HCT116 (cell line): Measurements from ENCODE around the gene KLHL3.

Source experiments
- CEBPB ChIP-seq: IDR thresholded peaks from 2 replicates; pipeline ENCODE4 v1.6.1; 2012; ENCODE audit warnings: low read depth
- EZH2 ChIP-seq: fragments of 200-600 bp; sonication (generic); IDR thresholded peaks from 2 replicates; pipeline ENCODE4 v1.6.1; 2017; ENCODE audit warnings: antibody characterized with exemption, mixed run types
- POLR2A ChIP-seq: IDR thresholded peaks from 2 replicates; pipeline ENCODE4 v1.7.0; 2011; ENCODE audit warnings: borderline replicate concordance; ENCODE audit not compliant: insufficient read depth, insufficient read length; ENCODE audit errors: extremely low read depth
- REST ChIP-seq: IDR thresholded peaks from 2 replicates; pipeline ENCODE4 v1.6.1; 2012; ENCODE audit warnings: low read depth
- SIN3A ChIP-seq: IDR thresholded peaks from 2 replicates; pipeline ENCODE4 v1.6.1; 2012; ENCODE audit warnings: low read depth
- SP1 ChIP-seq: IDR thresholded peaks from 2 replicates; pipeline ENCODE4 v1.6.1; 2012; ENCODE audit warnings: low read depth
- YY1 ChIP-seq: IDR thresholded peaks from 2 replicates; pipeline ENCODE4 v1.6.1; 2011; ENCODE audit warnings: low read length, low read depth, moderate library complexity, mild to moderate bottlenecking; ENCODE audit not compliant: insufficient replicate concordance; ENCODE audit errors: extremely low read depth
- TF ChIP-seq, protein P1 (sequence below), 3 experiments: fragments of 200-600 bp in 1 of 3; sonication (generic) in 1 of 3; IDR thresholded peaks in 2 of 3; conservative IDR thresholded peaks in 1 of 3; 2 replicates each; pipeline ENCODE4 v1.5.1; 2012 to 2017; ENCODE audit warnings: low read depth in 2 of 3, low read length in 2 of 3, antibody characterized with exemption in 1 of 3, borderline replicate concordance in 1 of 3, control low read depth in 1 of 3, mild to moderate bottlenecking in 1 of 3, mixed read lengths in 1 of 3, mixed run types in 1 of 3, moderate library complexity in 1 of 3; ENCODE audit not compliant: insufficient read depth in 1 of 3

GRCh38 chr5:137641148-137641547 is 94.7 kb downstream of the KLHL3 start:
- TF ChIP-seq, protein P1, sequence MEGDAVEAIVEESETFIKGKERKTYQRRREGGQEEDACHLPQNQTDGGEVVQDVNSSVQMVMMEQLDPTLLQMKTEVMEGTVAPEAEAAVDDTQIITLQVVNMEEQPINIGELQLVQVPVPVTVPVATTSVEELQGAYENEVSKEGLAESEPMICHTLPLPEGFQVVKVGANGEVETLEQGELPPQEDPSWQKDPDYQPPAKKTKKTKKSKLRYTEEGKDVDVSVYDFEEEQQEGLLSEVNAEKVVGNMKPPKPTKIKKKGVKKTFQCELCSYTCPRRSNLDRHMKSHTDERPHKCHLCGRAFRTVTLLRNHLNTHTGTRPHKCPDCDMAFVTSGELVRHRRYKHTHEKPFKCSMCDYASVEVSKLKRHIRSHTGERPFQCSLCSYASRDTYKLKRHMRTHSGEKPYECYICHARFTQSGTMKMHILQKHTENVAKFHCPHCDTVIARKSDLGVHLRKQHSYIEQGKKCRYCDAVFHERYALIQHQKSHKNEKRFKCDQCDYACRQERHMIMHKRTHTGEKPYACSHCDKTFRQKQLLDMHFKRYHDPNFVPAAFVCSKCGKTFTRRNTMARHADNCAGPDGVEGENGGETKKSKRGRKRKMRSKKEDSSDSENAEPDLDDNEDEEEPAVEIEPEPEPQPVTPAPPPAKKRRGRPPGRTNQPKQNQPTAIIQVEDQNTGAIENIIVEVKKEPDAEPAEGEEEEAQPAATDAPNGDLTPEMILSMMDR (IDR thresholded peaks at IDR 0.05 in 2 of 3, conservative IDR thresholded peaks at IDR 0.05 in 1 of 3; ENCODE audit: borderline replicate concordance in 1 of 3, insufficient read depth in 1 of 3, low read depth in 2 of 3, low read length in 2 of 3) = no peak
- TF ChIP-seq SP1 (no peak), YY1 (no peak), POLR2A (no peak), EZH2 (no peak), CEBPB (no peak), REST (no peak), SIN3A (no peak)
